Esophagus muscularis mucosa (tissue), 4 donors: ENCODE measurements around the gene COL11A2. TPM values are rescaled to one million over a fixed set of nuclear protein-coding genes. Genes with fewer than 3 reads are reported as not detected.
A peak's percentile ranks its signal among the peaks of the same experiment; 100 is the strongest.

ENCODE experiments used
- DNase-seq: peaks from one replicate; pipeline ENCODE4 v3.0.0-alpha.2; 2017; ENCODE audit errors: extremely low spot score
- H3K27ac ChIP-seq, 4 donors: fragments of 200-600 bp; sonication (generic); replicated peaks in 1 of 4; 1 replicate in 3 of 4; 2 replicates in 1 of 4; pipeline ENCODE4 v1.5.1; 2016 to 2019; ENCODE audit warnings: mild to moderate bottlenecking in 1 of 4
- H3K27me3 ChIP-seq, 4 donors: fragments of 200-600 bp; sonication (generic); one replicate each; pipeline versions ENCODE4 v1.5.1 to v1.6.0; 2016 to 2019
- H3K36me3 ChIP-seq, 4 donors: fragments of 200-600 bp; sonication (generic); one replicate each; pipeline ENCODE4 v1.5.1; 2016 to 2019
- H3K4me1 ChIP-seq, 4 donors: fragments of 200-600 bp; sonication (generic); one replicate each; pipeline ENCODE4 v1.5.1; 2016 to 2019
- H3K4me3 ChIP-seq, 4 donors: fragments of 200-600 bp; sonication (generic); 1 replicate in 2 of 4; 2 replicates in 2 of 4; pipeline ENCODE4 v1.5.1; 2016 to 2019; ENCODE audit warnings: mild to moderate bottlenecking in 4 of 4, moderate library complexity in 1 of 4
- H3K9me3 ChIP-seq, 4 donors: fragments of 200-600 bp; sonication (generic); 1 replicate in 3 of 4; 2 replicates in 1 of 4; pipeline ENCODE4 v1.5.1; 2016 to 2019
- CTCF ChIP-seq, 3 experiments: fragments of 200-600 bp in 2 of 3; fragments of 450-650 bp in 1 of 3; sonication (generic) in 2 of 3; IDR thresholded peaks; one replicate each; pipeline ENCODE4 v1.5.1; 2017 to 2019; ENCODE audit warnings: antibody characterized with exemption in 3 of 3, mild to moderate bottlenecking in 2 of 3, moderate library complexity in 1 of 3
- EP300 ChIP-seq: sonication (generic); formaldehyde crosslinking; IDR thresholded peaks from one replicate; pipeline ENCODE4 v1.6.1; 2017; ENCODE audit warnings: antibody characterized with exemption
- POLR2A ChIP-seq: fragments of 450-650 bp; IDR thresholded peaks from one replicate; pipeline ENCODE4 v1.6.1; 2017; ENCODE audit warnings: antibody characterized with exemption, moderate library complexity, mild to moderate bottlenecking, low read depth
- POLR2AphosphoS5 ChIP-seq, 2 donors: sonication (generic); formaldehyde crosslinking; IDR thresholded peaks; one replicate each; pipeline ENCODE4 v1.6.1; 2017; ENCODE audit warnings: antibody characterized with exemption in 2 of 2
- WGBS: methylation state at CpG from one replicate; pipeline ENCODE4 v1.1.5; 2018; 5-methylcytosine and 5-hydroxymethylcytosine counted together
- intact Hi-C: fragments of 100-400 bp; cut with DNase I; formaldehyde crosslinking; loops from one replicate; pipeline ENCODE4 v1.15.1; 2023
- total RNA-seq, 4 donors: library from RNA; depleted of rRNA; stranded (reverse); fragments of >200 nt; gene quantifications; one replicate each; pipeline versions ENCODE4 v1.1.0 to v1.2.1, GENCODE V29; 2016

COL11A2 gene
- total RNA-seq, 4 donors from 2014 or later: 0.17 to 1.1 (median 0.19) TPM; not detected in 1

GRCh38 chr6:33193619-33194018 lies 1.4 kb upstream of the COL11A2 start:
- Histone ChIP-seq H3K27ac (peak overlapping the region; percentile 53 to 74 (median 62)), H3K27me3 (peaks cover 0 to 37% (median 5%) of the 10 kb centered on the region in 4 donors), H3K4me1 (peaks cover 30 to 49% (median 40%) of the 10 kb centered on the region in 4 donors), H3K36me3 (peaks cover 25 to 47% (median 42%) of the 10 kb centered on the region in 4 donors), H3K4me3 (peak overlapping the region; percentile 48 to 55 (median 52)), H3K9me3 (no peaks in the 10 kb centered on the region)
- WGBS: 67% methylated on average over 2 of the region's 6 CpGs
- DNase-seq: no peak
- TF ChIP-seq EP300 (no peak), POLR2A (no peak), CTCF (IDR thresholded peaks at IDR 0.05) (no peak), POLR2AphosphoS5 (IDR thresholded peaks at IDR 0.05) (no peak)
- intact Hi-C loops: loop anchor here (5.0 kb wide), 1 partner anchor 54 kb away; no protein-coding TSS in a partner anchor

- no peaks in the 10 kb centered on the region for H3K9me3 ChIP-seq
- 4% methylated on average over 25 of the region's 72 CpGs for WGBS
- H3K4me1 ChIP-seq: peaks cover 24 to 42% (median 34%) of the 10 kb centered on the region in 4 donors
- peaks cover 0 to 44% (median 5%) of the 10 kb centered on the region in 4 donors for H3K27me3 ChIP-seq
- DNase-seq: no peak
- peaks cover 25 to 44% (median 40%) of the 10 kb centered on the region in 4 donors for H3K36me3 ChIP-seq
- no peak for TF ChIP-seq POLR2AphosphoS5 (IDR thresholded peaks at IDR 0.05)
- TF ChIP-seq CTCF (IDR thresholded peaks at IDR 0.05): no peak
- peak overlapping the region; percentile 53 to 74 (median 62) for H3K27ac ChIP-seq
- H3K4me3 ChIP-seq: peak overlapping the region; percentile 48 to 55 (median 52)
- intact Hi-C loops: loop anchor here (5.0 kb wide), 1 partner anchor 54 kb away; no protein-coding TSS in a partner anchor
Observed at GRCh38 chr6:33192671-33193602, 670 bp upstream of the COL11A2 start.

- no peak for DNase-seq
- 74% methylated on average over 4 of the region's 8 CpGs for WGBS
- Histone ChIP-seq H3K9me3 (no peaks in the 10 kb centered on the region), H3K27ac (no peak overlapping the region), H3K36me3 (peaks cover 18 to 30% (median 27%) of the 10 kb centered on the region in 4 donors), H3K4me1 (peaks cover 15 to 31% (median 24%) of the 10 kb centered on the region in 4 donors), H3K27me3 (peaks cover 0 to 58% (median 5%) of the 10 kb centered on the region in 4 donors), H3K4me3 (no peak overlapping the region)
- TF ChIP-seq CTCF (IDR thresholded peaks at IDR 0.05) (no peak), POLR2A (no peak), EP300 (no peak), POLR2AphosphoS5 (IDR thresholded peaks at IDR 0.05) (no peak)
- intact Hi-C loops: loop anchor here (5.0 kb wide), 1 partner anchor 56 kb away; no protein-coding TSS in a partner anchor
Observed at GRCh38 chr6:33191383-33192104, 723 bp downstream of the COL11A2 start.

- peaks cover 0 to 67% (median 5%) of the 10 kb centered on the region in 4 donors for H3K27me3 ChIP-seq
- WGBS: 92% methylated on average over 10 of the region's 11 CpGs
- no peak for DNase-seq
- H3K27ac ChIP-seq: no peak overlapping the region
- no peak for TF ChIP-seq CTCF (IDR thresholded peaks at IDR 0.05)
- no peak for TF ChIP-seq POLR2AphosphoS5 (IDR thresholded peaks at IDR 0.05)
- TF ChIP-seq POLR2A: no peak
- TF ChIP-seq EP300: no peak
- H3K4me3 ChIP-seq: no peak overlapping the region
- intact Hi-C loops: loop anchor here (5.0 kb wide), 1 partner anchor 57 kb away; no protein-coding TSS in a partner anchor
- H3K36me3 ChIP-seq: peaks cover 9 to 20% (median 18%) of the 10 kb centered on the region in 4 donors
- peaks cover 15 to 31% (median 23%) of the 10 kb centered on the region in 4 donors for H3K4me1 ChIP-seq
- no peaks in the 10 kb centered on the region for H3K9me3 ChIP-seq
Observed at GRCh38 chr6:33190504-33191107, 1.7 kb downstream of the COL11A2 start.
